ENCODE results near the gene RAB7A.
"Not testable (repeated sequence)": the region's sequence is repeated elsewhere in the genome, so short reads cannot be mapped to it uniquely, and the experiment has no call there.

- TF ChIP-seq CTCF (conservative IDR thresholded peaks at IDR 0.05); ZFX (IDR thresholded peaks at IDR 0.05): not testable (repeated sequence)
Observed at GRCh38 chr3:128773189-128773588, 47.2 kb downstream of the RAB7A start.
